HG03159 (cell line): ENCODE results near the gene CEP83.

Source experiments
- ATAC-seq: cut with Tn5 transposase; IDR thresholded peaks from one replicate; pipeline ENCODE4 v1.9.1; 2021; ENCODE audit warnings: mild to moderate bottlenecking, moderate library complexity; ENCODE audit not compliant: unreplicated experiment

The CEP83 gene

DNA sequence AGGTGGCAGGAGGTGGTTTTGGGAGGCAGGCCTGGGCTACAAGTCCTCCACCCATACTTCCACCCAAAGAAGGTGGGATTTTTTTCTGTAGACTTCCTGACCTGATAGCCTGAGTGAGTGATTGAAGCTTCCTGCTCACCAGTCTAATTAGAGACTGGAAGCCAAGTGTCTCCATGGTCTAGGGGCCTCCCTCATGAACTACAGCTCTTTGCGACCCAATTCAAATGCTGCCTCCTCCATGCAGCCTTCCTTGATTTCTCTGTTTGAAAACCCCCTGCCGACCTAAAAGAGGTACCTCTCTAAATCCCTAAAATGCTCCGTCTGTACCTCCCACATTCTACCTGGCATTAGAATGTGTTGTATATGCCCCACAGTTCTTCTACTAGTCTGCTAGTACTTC lies 186.4 kb downstream of the CEP83 start:
- ATAC-seq: no peak

DNA sequence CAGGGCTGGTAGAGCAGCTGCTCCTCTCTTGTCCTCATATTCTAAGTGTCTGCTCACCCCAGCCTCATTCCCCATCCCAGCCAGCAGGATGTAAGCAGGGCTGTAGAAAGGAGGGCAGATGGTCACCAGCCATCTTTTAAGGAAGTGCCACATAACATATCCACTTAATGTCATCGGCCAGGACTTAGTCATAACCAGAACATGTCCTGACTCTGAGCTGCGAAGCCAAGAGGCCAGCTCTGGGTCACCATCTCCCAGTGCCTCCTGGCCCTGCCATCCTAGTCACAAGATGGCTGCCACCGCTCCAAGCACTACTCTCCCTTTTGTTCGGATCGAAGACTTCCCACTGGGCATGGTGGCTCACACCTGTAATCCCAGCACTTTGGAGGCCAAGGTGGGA lies 187.4 kb downstream of the CEP83 start:
- ATAC-seq: no peak

DNA sequence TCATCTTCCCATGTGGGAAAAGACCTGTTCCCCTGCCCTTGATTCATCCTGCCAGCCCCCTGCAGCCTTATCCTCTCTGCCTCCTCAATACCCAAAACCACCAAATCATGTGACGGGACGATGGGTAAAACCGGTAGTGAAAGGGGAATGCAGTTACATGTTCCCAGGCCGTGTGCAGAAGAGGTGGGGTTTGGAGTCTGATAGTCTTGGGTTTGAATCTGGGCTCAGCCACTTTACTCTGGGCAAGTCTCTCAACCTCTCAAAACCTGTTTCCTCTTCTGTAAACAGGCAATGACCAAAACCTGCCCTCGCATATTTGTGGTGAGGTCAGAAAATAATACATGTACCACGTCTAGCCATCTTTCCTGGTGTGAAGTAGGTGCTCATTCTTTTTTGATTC lies 188.3 kb downstream of the CEP83 start:
- ATAC-seq: no peak

DNA sequence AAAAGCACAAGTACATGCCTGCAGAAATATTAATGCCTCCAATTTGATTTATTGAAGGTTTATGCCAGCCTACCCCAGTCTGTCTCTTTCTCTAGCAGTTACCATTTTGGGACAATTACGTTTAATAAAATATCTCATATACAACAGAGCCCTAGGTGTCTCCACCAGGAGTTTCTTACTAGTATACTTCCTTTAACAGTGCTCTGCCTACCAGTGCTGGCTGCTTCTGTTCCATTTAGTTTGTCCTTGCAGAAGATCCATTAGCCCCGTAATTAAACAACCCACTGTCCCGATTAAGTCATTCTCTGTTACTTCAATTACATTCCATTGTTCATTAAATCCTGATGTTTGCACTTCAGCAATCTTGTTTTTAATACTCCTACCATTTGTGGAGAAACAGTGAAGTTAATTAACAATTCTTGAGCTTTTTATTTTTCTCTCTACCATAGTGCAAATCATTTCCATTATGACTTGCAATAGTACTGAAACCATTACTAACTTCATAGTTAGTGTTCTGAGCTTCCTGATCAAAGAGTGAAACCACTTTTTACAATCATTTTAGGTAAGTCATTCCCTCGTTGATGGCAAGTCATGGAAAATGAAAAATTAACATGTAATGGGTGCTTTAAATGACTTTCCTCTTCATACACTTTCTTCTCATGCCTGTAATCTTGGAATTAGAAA lies 190.2 kb downstream of the CEP83 start:
- peak; percentile 42 for ATAC-seq

DNA sequence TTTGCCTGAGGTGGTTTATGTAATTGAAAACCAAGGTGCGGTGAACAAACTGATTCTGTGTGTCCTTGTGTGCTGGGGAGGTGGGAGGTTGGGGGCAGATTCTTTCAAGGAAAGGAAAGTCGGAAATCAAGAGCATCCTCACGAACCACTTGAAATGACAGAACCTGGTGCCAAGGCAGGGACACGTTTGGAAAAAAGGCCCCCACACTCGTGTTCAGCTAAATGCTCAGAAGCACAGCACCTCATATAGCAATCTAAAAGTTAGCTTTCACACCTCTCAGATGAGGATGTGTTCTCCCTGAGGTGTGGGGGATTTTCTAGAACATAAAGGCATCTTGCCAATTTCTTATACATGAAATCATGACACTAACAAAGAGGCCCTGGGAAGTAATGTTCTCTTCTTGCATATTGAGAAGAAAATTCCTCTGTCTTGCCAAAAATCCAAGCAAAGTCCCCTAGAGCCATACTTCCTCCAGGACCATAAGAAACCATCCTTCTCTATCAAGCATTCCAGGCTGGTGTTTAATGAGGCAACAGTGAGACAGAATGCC lies 191.7 kb downstream of the CEP83 start:
- ATAC-seq: no peak

DNA sequence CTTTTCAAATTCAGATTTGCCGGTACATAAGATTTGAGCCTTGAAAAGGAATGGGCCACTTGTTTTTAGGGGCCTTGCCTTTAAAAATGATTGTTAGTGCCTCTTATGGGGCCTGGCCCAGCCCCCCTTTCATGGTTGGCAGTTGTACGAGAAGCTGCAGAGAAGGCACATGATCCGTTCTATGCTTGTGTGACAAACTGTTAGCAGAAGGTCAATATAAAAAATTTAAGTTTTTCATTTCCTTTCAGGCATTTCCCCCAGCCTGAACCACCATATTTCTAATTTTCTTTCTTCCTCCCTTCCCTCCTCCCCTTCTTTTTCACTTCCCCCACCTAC lies 192.2 kb downstream of the CEP83 start:
- no peak for ATAC-seq

DNA sequence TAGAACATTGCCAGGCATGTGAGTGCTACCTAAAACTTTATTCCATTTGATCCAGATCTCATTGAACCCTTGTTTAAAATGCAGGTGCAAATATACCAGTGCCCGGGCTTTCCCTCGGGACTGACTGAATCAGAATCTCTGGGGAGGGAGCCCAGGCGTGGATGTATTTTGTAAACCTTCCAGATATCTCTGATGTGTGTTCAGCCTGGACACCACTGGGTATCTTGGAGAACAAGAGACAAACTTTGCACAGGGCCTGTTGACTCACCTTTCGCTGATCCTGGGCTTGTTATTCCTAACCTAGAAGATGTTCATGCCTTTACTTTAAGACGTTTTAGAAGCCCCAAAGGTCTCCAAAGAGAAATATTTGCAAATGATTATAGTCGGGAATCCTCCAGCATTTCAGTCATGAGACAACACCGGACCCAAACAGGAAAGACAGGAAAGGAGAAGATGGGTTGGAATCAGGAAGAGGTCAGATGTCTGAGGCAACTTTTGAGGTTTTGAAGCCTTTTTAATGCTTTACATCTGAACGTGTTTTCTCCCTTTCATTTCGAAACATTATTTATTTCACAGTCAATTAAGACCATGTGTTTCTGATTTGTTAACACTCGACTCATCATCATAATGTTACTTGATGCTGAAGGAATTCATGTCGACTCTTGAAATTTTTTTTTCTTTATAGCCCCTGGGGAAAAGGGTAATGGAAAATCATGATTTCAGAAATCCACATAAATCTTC lies 192.7 kb downstream of the CEP83 start:
- ATAC-seq: no peak

DNA sequence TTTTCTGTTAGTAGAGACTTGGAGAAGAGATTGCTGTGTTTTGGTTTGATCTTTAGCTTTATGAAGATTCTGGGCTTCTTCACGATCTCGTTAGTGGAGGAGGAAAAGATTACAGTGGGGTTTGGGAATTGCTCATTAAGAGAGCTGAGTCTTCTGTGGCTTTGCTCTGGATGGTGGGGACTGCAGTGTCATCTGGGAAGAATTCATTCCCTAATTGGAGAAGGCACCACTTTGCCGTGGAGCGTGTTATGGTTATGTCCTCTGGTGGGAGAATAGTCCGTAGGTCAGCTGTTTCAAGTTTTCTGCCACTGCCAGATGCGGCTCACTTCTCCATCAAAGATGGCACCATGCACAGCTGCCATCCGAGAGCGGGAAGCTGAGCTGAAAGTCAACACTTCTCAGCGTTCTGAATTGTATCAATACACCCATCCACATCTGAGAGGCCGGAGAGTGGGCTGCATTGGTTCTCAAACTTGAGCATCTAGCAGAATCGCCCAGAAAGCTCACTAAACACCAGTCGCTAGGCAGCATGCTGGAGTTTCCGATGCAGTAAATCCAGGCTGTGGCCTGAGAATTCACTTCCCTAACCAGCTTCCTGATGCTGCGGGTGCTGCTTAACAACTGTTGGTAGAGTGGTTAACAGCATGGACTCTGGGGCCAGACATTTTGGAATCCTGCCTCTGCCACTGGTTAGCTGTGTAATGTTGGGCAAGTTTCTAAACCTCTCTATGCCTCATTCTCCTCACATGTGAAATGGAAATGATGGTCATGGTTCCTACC lies 193.5 kb downstream of the CEP83 start:
- no peak for ATAC-seq

DNA sequence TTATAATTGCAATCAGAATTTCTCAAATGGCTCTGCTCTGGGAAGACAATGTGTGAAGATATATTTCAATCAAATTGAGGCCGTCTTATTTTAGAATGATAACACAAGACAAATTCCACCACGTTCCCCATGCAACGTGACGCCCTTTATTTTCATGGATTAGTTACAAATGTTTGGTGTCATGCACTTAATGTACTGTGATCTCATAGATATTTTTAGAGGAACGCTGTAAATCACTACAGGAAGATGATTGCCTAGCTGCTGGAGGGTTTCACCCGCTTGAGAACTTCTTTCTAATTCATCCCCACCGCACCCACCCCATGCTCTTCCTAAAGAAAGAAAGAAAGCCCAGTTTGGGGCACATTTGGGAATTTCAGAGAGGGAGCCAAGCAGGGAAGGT lies 194.1 kb downstream of the CEP83 start:
- ATAC-seq: no peak

DNA sequence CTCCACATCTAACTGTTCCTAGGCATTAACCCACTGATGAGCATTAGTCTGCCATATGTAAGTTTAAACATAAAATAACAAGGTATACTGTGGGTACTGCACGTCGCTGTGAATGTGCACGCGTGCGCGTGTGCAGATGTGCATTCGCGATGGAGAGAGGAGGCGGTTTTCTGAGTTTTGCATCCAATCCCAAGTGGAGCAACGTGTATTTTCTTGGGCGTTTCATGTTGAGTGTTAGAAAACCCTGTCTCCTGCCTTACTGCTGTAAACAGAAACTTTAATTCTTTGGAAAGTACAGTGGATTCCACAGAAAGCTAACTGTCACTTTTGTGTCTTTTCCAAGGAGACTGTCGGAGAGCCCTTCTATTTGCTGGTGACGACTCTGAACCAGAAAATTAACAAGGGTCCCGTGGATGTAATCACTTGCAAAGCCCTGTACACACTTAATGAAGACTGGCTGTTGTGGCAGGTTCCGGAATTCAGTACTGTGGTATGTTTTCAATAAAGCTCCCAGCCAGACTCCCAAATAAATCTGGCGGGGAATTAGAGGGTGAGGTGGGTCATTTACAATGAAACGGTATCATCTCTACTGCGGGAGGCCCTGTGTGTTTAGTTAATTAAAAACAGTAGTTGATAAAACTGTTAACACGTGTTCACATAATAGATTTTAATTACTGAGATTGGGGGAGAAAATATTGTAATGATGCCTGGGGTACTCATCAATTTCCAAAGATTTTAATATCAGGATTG lies 194.8 kb downstream of the CEP83 start:
- ATAC-seq: no peak

DNA sequence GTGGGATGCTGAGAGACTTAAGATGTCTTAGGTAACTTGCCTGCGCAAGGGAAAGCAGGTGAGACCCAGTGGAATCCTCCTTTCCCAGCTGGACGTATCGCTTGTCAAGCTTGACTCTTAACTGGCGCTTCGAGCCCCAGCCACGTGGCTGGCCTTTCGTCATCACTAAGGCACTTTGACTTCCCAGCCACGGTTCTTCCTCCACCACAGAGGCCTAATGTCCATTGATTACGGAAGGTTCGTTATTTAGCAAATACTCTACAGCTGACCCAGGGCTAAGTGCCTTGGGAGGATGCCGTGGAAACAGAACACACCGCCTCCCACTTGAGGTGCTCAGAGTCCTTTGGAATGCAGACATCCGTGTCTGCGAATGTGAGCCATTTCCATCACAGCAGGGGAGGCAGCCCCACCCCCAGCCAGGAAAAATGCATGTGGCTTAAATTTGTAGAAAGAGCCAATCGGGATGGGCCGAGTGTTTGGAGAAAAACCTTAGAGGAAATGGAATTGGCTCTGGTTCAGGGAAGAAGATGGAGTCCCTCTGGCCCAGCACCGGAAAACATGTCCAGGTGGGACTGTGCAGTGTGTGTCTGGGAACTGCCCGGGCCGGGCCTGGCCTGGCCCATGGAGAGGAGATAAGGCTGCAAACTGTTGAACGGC lies 195.6 kb downstream of the CEP83 start:
- ATAC-seq: no peak

DNA sequence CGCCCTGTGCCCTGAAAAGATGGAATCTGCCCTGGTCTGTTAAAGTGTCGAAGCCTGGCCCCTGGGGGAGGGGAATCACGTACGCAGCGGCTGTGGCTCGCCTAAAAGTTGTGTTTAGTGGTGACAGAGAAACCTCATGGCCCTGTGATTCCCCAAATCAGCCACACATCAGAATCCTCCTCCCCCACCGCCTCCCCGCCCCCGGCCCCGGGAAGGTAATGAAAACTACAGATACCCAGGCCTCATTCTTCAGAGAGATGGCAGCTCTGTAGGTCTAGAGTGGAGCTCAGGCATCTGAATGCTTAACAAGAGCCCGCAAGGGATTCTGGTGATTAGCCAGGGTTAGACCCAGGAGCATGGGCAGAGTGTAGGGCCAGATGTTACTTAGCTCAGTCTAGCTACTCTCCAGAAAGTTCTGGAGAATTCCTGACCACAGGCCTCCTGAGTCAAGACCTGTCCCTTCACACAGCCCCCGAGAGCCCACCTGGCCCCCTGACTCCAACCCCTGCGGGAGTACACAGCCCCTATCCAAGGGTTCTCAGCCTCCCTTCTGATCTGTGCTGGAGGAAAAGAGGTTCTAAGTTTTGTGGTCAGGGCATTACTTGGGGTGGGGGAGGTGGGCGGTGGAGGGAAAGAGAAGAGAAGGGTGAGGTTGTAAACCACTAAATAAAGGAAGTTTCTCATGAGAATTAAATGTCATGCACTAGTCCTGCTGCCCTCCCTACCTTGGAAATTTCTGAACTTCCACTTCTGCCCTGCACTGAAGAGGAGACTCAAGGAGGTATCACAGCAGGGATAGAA lies 196.5 kb downstream of the CEP83 start:
- peak; percentile 38 for ATAC-seq

DNA sequence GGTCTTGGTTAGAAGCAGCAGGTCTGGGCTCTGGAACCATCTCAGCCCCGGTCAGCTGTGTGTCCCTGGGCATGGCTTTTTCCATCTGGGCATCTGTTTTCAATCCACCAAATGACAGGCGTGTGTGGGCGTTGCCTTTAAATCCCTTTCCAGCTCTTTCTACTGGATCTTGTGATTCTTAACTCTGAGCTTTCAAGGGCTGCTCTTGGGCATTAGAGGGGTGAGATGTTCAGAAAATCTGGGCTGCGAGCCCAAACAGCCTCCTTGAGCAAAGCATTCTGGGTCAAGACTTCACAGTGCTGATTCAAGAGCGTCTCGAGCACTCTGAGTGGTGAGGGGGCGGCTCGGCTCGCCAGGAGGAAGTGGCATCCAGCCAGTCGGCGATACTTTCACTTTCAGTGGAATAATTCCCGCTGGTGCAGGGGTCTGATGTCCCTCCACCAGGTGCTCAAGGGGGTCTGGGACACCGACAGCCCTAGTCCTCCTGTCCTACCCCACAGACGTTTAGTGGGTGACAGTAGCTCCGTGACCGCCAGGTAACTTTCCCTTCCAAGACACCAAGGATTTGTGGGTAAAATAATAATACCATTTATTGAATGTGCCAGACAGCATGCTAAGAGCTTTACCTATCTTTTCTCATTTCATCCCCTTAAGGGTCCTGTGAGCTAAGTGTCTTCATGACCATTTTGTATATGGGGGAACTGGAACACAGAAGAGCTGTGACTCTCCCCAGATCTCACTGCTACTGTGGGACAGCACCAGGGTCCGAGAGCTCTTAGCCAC lies 197.2 kb downstream of the CEP83 start:
- peak; percentile 56 for ATAC-seq

DNA sequence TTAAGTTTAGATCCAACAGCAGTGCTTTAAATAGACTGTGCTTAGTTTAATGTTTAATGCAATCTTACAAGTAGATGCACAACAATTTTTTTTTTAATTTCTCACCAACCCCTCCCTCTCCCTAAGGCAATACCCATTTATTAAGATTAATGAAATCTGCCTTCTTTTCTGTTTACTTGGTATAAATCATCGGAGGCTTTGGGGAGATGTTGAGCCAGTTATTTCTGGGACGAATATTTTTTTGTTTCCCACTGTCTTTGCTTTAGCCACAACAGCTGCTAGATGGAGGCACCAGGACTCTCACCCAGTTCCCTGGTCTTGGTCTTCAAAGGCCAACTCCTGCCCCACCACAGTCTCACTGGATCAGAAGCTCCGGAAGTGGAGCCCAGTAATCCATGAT lies 197.9 kb downstream of the CEP83 start:
- ATAC-seq: no peak

DNA sequence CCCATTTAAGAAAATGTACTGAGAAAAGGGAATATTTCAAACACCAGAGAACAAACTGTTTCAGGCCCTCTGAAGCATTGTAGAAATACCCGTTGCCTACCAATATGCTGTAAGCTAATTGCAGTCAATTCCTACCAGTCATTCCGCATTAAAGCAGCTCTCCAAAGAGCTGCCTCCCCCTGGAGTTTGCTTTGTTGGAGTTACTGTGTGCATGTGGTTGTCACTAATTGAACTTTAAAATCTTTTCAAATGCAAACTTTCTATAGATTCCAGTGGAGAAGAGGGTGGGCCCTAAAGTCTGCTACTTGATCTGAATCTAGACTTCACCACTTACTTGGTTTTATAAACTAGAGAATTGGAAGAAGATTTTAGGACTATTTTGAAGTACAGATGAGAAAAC lies 198.5 kb downstream of the CEP83 start:
- no peak for ATAC-seq

DNA sequence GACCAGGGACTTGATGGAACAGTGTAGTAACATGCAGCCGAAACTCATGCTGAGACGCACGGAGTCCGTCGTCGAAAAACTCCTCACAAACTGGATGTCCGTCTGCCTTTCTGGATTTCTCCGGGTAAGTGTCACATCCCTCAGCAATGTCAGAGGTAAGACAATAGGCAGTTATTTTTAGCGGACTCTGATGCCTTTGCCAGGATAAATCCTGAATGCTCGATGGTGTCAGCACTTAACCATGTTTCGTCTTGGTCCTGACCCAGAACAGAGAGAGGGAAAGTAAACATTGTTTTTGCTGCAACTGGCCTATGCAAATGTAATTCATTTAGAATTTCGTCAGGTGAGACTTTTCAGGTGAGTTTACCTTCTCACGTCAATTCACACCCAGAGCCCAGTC lies 198.9 kb downstream of the CEP83 start:
- ATAC-seq: no peak

DNA sequence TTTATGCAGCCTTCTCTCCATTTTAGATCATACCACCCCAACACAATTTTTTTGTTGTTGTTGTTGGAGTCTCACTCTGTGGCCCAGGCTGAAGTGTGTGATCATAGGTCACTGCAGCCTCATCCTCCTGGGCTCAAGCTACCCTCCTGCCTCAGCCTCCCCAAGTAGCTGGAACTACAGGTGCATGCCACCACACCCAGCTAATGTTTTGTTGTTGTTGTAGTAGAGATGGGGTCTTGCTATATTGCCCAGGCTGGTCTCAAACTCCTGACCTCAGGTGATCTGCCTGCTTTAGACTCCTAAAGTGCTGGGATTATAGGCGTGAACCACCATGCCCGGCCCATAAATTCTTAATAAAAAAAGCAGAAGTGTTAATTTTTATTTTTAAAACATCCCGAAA lies 199.7 kb downstream of the CEP83 start:
- ATAC-seq: no peak

DNA sequence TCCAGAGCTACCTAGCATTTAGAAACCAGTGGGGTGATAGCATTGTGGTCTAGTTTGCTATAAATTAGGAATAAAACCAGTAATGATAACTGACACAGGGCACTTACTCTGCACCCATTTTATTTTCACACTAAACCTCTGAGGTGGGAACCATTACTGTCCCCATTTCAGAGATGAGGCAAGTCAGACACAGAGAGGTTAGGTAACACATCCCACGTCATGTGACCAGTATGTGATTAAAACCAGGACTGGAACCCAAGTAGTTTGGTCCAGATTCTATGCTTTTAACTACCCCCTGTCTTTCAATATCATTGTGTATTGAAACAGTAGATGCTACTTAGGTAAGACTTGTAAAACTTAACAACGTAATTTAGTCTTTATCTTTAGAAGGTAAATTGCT lies 201.1 kb downstream of the CEP83 start:
- ATAC-seq: no peak
